A204.1 (cell line): ENCODE data around the gene CDKN2A.
"Not testable (repeated sequence)": the region's sequence is repeated elsewhere in the genome, so short reads cannot be mapped to it uniquely, and the experiment has no call there.

Experiments used
- FAIRE-seq: peaks from 2 replicates; lab custom pipeline; 2012; peaks lifted over from hg19 to GRCh38; lab: Jason Lieb, UNC

CDKN2A gene

GRCh38 chr9:21982391-21982790, 11.8 kb downstream of the CDKN2A start:
- no peak for FAIRE-seq

DNA sequence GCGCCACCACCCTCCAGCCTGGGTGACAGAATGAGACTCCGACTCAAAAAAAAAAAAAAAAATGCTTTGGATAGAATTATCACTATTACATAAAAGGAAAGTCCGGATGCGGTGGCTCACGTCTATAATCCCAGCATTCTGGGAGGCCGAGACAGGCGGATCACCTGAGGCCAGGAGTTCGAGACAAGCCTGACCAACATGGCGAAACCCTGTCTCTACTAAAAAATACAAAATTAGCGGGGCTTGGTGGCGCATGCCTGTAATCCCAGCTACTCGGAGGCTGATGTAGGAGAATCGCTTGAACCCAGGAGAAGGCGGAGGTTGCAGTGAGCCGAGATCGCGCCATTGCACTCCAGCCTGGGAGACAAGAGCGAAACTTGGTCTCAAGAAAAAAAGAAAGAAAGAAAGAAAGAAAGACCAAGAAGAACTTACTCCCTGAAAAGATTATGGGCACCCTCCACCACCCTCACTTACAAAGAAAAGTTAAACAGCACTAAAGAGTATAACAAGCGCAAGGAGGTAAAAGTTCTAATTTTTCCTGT, 17.8 kb downstream of the CDKN2A start:
- FAIRE-seq, result no peak

DNA sequence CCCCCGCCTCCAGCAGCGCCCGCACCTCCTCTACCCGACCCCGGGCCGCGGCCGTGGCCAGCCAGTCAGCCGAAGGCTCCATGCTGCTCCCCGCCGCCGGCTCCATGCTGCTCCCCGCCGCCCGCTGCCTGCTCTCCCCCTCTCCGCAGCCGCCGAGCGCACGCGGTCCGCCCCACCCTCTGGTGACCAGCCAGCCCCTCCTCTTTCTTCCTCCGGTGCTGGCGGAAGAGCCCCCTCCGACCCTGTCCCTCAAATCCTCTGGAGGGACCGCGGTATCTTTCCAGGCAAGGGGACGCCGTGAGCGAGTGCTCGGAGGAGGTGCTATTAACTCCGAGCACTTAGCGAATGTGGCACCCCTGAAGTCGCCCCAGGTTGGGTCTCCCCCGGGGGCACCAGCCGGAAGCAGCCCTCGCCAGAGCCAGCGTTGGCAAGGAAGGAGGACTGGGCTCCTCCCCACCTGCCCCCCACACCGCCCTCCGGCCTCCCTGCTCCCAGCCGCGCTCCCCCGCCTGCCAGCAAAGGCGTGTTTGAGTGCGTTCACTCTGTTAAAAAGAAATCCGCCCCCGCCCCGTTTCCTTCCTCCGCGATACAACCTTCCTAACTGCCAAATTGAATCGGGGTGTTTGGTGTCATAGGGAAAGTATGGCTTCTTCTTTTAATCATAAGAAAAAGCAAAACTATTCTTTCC, 19.3 kb downstream of the CDKN2A start:
- no peak for FAIRE-seq

GRCh38 chr9:21974343-21974721, 19.9 kb downstream of the CDKN2A start:
- no peak for FAIRE-seq

- no peak for FAIRE-seq
These were observed 21.8 kb downstream of the CDKN2A start for GRCh38 chr9:21972361-21972760.

DNA sequence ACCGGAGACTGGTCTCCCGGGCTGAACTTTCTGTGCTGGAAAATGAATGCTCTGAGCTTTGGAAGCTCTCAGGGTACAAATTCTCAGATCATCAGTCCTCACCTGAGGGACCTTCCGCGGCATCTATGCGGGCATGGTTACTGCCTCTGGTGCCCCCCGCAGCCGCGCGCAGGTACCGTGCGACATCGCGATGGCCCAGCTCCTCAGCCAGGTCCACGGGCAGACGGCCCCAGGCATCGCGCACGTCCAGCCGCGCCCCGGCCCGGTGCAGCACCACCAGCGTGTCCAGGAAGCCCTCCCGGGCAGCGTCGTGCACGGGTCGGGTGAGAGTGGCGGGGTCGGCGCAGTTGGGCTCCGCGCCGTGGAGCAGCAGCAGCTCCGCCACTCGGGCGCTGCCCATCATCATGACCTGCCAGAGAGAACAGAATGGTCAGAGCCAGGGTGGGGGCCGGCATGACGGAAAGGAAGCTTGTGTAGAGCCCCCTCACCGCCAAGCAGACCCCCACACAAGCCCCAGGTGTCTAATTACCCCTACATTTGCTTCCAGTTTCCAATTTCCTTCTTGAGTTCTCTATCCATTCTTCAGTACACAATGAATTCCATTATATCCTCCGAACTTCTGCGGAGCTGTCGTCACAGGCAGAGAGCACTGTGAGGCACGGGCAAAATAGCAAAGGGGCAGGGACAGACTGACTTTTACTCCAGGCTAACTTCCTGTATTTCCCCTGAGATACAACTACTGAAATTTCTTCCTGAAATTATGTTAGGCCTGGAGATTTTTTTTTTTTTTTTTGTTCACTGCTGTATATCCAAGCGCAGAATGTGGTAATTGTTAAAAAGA, 23.2 kb downstream of the CDKN2A start:
- no peak for FAIRE-seq

DNA sequence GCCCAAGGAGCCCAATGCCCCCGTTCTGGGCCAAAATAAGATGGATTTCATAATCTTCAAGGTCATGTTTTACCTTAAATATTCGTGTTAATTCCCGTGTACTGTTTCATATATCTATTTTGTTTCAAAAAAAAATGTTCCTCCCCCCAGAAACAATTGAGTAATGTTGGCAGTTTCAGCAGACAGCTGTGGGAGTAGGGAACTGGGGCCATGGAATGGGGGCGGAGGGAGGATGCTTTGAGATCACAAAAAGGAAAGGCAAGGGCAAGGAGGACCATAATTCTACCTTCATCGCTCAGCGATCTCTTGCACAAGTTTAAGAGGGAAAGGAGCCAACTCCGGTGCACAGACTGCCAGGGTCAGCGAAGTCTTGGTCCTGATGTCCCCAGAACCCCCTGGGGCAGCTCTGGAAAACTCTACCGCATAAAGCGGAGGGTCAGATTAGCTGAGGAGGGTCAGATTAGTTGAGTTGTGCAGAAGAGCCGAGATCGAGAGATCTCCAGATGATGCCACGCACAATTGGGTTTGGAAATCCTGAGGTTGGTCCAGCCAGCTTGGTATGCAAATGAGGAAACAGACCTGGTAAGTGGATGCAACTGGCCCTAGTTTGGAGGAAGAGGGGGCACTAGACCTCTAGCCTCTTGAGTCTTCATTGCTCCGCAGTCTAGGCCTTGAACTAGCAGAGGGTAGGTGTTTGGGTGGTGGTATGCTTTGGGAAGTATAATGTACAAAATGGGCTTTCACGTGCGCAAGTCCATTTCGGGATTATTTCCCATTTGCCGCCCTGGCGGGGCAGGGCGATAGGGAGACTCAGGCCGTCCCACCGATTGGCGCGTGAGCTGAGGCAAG, 24.0 kb downstream of the CDKN2A start:
- FAIRE-seq, result no peak

- FAIRE-seq, result no peak
These were observed 24.9 kb downstream of the CDKN2A start for GRCh38 chr9:21969011-21969940.

DNA sequence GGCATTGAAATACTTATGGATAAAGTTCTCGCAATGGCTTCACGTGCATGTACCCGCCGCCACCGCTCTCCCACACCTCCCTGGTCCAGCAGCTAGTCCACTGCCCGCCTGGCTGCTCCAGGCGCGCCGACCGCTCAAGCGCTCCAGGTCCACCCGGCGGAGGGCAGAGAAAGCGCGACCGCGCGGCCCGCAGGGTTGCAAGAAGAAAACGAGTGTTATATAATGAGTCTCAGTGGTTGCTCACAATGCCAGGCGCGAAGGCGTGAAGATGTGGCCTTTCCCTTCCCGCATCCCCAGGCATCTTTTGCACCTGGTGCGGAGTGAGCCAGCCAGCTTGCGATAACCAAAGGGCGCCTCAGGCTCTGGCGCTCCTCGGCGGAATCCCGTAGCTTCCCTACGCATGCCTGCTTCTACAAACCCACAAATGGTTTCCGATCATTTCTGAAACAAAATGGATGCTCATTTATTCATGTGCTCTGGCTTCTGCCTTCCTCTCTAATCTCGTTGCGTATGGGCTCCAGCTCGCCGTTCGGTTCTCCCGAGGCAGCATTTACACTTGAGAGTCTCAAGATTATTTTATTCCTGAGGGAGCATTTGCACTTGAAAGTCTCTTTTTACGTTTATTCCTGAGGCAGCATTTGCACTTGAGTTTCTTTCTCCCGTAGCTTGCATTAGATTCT, 25.7 kb downstream of the CDKN2A start:
- FAIRE-seq, result no peak

- no peak for FAIRE-seq
These were observed 26.5 kb downstream of the CDKN2A start for GRCh38 chr9:21967702-21968101.

- no peak for FAIRE-seq
These were observed 27.0 kb downstream of the CDKN2A start for GRCh38 chr9:21967169-21967568.

DNA sequence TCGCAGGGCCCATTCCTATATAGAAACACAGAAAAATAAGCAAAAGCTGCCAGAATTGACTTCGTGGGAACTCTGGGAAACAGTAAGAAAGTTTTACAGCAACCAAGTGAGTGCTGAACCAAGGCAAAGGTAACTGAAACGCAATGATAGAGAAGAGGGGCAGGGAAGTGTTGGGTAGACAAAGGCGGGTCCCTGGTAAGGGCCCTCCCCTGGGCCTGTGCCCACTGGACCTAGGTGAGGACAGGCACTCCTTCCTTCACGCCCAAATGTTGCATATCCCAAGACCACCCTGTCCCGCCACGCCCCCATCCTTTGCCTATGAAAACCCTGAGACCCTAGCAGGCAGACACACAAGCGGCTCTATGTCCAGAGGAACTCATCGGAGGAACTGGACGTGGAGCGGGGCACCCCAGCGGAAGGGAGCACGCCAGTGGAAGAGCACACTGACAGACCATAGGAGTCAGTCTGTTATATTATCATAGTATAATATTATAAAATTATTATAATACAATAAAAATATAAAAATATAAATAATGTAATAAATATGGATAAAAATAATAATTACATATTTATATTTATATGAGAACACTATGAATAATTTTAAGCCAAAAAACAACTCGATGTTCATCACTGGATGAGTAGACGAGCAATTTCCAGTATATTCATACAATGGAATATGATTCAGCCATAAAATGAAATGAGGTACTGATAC, 27.9 kb downstream of the CDKN2A start:
- FAIRE-seq, result no peak

GRCh38 chr9:21965401-21965951, 28.7 kb downstream of the CDKN2A start:
- no peak for FAIRE-seq

- FAIRE-seq, result no peak
These were observed 29.2 kb downstream of the CDKN2A start for GRCh38 chr9:21964925-21965385.

DNA sequence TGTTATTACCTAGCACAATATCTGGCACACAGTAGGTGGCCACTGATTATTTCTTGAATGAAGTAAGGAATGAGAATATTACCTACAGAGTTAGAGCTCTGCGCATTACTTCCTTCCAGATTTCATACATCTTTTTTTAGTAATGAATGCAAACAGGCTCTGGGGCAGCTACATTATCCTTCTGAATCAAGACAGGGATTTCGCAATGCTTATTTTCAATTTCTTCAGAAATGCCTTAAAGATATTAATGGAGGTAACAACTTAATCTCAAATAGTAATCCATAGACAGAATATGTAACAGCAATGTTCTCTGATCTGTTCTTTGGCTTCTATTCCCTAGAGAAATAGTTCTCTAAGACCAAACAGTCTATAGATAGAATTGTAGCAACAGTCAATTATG, 32.6 kb downstream of the CDKN2A start:
- FAIRE-seq, result no peak

DNA sequence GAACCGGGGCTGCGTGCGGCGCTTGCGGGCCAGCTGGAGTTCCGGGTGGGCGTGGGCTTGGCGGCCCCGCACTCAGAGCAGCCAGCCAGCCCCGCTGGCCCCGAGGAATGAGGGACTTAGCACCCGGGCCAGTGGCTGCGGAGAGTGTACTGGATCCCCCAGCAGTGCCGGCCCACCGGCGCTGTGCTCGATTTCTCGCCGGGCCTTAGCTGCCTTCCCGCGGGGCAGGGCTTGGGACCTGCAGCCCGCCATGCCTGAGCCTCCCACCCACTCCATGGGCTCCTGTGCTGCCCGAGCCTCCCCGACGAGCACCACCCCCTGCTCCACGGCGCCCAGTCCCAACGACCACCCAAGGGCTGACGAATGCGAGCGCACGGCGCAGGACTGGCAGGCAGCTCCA, 34.9 kb downstream of the CDKN2A start:
- FAIRE-seq, result not testable (repeated sequence)

DNA sequence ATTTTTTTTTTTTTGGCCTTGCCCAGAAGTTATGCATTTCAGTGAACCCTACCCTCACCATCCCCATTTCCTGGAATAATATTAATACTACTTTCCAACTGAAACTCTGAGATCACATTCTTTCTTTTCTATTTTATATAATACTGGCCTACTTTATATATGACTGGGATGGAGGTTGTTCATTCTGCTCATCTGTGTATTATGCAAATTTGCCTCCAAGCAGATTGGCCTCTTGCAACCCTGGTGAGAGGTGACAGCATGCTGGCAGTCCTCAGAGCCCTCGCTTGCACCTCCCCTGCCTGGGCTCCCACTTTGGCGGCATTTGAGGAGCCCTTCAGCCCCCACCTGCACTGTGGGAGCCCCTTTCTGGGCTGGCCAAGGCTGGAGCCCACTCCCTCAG, 35.4 kb downstream of the CDKN2A start:
- no peak for FAIRE-seq

DNA sequence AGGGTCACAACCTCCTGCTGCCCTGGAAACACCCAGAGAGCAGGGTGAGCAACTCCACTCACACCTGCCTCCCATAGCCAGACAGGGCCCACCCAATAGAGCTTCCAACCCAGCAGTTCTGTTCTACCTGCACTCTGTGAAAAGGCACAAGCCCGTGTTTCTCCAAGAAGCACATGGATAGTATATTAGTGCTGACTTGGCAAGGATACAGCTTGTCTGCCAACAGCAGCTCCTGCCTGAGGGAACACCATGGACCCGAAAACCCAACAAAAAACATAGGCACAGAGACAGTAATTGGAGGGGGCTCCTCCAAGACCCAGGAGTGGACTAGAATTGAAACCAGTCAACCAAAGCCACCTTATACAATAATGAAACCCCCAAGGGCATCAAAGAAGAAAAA, 48.6 kb downstream of the CDKN2A start:
- no peak for FAIRE-seq

DNA sequence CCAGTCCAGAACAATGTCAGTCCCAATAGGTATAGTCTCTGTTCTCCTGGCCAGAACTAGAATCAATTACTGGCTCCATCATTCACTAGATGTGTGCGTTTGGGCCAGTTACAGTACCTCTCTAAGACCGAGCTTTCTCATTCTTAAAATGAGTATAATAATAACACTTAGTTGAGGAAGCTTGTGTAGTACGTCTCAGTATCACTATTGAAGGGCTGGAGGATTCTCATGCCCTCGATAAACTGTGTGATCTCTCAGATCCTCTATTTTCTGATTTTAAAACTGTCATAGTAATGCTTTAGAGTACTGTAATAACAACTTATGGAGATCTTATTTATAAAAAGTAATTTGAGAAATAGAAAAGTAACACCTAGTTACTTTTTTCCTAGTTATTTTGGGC, 50.7 kb downstream of the CDKN2A start:
- no peak for FAIRE-seq
